Activated CD4-positive, alpha-beta T cell treated with anti-CD3 and anti-CD28 coated beads, Interleukin-10, Interleukin-2, amounts not matched to agents 100 ng/mL and 50 ng/mL, durations not matched to agents 16 hours and 8 hours (primary cell): ENCODE data around the gene CLCNKB.
A peak's percentile ranks its signal among the peaks of the same experiment; 100 is the strongest.
"Not testable (repeated sequence)": the region's sequence is repeated elsewhere in the genome, so short reads cannot be mapped to it uniquely, and the experiment has no call there.

Source experiments
- DNase-seq: peaks from one replicate; pipeline ENCODE4 v3.0.0-alpha.2; 2020

CLCNKB gene

DNA sequence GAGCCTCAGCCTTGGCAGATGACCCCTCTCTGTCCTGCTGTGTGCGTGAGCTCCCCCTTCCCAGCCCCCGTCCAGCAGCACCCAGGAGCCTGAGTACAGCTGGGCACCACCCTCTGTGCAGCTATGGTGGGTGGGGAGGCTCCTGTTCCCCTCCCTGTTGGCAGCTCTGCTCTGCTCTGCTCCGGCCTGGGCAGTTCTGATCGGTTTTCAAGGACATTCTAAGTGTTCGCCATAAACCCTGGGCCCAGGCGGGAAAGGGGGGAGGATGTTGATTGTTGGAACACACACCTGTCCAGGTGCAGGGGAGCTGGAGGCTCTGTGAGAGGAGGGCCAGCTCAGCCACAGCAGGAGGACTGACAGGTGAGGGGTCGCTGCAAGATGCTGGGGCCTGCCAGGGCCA is at the start of gene CLCNKB:
Gene CLCNKB, plus strand, starts transcription at position 262 of the 400 bp plus-strand sequence. CDS start 711 bp downstream, outside the sequence.
- no peak for DNase-seq

DNA sequence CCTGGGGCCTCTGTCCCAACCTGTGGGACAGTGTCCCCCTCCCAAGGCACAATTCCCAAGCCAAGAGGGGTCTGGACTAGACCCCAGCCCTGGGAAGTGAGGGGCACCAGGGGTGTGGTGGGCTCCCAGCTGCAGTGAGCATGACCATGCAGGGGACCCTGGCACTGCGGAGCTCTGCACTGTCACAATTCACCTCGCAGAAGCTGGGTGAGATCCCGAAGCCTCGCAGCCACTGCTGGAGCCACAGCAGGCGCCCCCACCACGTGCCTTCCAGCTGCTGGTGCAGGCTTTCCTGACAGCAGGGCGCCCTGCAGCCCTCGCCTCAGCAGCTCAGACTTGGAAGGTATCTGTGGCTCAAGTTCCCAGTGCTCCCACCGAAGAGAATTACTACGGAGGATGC is 49.5 kb upstream of the CLCNKB start:
- no peak for DNase-seq

DNA sequence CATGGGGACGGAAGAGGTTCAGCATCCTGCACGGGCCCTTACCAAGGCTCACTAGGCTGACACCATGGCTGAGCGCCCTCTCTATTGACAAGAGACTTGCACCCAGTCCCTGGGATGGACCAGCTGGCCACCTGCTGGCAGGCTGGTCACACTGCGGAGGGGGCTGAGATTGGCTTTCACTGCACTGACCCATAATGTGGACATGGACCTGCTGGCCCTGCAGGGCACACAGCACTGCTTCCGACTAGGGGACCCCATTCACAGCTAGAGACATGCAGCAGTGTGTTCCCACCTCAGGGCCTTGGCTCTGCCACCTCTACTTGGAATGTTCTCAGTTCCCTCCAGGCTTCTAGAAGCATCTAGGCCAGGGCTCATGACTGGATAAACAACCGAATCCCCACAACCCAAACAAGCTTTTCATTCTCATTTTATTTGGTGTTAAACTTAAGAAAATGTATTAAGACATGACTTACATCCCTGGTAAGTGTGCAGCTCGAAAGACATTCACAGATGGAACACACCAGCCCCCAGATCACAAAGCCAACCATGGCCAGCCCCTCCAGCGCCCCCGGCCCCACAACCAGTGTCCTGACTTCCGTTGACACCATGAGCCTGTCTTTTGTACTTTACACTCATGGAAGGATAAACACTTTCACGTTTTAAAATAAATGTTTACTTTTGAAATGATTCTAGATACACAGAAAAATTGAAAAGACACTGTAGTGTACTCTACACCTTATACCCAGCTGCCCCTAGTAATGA is 48.8 kb upstream of the CLCNKB start:
- peak; percentile 55 for DNase-seq

DNA sequence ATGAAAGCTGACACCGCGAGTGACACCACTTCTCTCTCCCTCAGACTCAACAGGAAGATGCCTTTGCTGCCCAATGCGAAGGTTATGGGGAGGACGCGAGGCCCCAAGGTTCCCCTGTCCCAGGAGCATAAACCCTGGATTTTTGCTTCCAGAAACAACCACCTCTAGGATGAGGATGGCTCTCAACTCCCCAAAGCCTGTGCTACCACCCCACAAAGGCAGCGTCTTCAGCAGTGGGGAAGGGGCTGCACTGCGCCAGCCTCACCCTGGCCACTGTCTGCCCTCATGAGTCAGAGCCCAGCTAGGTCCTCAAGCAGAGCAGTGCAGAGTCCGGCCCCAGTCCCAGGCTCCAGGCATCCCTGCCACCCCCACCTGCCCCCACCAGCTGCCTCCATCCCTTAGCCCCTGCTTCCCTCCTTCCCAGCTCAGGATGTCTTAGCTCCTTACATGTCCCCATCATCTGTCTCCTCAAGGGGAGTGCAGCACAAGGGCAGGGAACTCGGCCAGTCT is 46.5 kb upstream of the CLCNKB start:
- no peak for DNase-seq

DNA sequence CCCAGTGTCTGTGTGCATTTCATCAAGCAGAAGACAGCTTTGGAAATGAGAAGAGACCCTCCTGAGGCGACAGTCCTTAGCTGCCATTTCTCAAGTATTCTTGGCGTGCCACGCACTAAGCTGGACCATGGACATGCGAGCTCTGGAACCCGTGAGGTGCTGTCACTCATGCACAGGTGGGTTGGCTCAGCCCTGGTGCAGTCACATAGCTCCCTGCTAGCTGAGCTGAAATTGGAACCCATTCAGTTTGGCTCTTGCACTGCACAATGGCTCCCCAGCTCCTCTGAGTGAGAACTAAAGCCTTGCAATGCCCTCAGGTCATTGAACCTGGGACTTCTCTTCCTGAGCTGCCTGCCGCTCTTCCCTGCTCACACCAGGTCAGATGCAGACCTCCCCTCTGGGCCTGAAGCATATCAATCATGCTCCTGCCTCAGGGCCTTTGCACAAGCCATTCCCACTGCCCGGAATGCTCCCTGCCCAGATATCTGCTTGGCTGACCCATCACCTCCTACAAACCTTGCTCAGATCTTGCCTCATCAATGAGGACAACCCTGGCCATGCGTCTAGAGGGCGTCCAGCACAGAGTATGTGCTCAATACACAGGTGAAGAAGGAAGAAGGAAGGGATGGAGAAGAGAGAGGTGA is 45.8 kb upstream of the CLCNKB start:
- no peak for DNase-seq

DNA sequence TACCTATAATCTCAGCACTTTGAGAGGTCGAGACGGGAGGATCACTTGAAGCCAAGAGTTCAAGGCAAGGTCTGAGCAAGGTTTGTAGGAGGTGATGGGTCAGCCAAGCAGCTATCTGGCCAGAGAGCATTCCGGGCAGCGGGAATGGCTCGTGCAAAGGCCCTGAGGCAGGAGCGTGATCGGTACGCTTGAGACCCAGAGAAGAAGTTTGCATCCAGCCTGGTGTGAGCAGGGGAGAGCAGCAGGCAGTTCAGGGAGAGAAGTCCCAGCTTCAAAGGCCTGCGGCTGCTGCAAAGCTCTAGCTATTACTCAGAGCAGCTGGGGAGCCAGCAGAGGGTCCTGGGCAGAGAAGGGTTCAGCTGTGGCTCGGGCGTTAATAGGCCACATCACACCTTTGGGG is 44.7 kb upstream of the CLCNKB start:
- DNase-seq: no peak

DNA sequence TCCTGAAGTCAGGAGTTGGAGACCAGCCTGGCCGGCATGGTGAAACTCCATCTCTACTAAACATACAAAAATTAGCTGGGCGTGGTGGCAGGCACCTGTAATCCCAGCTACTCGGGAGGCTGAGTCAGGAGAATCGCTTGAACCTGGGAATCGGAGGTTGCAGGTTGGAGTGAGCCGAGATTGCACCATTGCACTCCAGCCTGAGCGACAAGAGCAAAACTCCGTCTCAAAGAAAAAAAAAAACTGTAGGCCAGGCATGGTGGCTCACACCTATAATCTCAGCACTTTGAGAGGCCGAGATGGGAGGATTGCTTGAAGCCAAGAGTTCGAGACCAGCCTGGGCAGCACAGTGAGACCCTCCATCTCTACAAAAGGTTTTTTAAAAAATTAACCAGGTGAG is 42.3 kb upstream of the CLCNKB start:
- not testable (repeated sequence) for DNase-seq

DNA sequence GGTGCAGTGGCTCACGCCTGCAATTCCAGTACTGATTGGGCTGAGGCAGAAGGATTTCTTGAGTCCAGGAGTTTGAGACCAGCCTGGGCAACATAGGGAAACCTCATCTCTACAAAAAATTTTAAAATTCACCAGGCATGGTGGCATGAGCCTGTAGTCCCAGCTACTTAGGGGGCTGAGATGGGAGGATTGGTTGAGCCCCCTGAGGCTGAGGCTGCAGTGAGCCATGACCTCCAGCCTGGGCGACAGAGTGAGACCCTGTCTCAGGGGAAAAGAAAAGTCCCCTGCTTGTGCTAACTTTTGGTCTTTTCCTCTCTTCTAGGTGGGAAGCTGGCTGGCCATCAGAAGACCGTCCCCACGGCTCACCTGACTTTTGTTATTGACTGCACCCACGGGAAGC is 38.0 kb upstream of the CLCNKB start:
- no peak for DNase-seq

DNA sequence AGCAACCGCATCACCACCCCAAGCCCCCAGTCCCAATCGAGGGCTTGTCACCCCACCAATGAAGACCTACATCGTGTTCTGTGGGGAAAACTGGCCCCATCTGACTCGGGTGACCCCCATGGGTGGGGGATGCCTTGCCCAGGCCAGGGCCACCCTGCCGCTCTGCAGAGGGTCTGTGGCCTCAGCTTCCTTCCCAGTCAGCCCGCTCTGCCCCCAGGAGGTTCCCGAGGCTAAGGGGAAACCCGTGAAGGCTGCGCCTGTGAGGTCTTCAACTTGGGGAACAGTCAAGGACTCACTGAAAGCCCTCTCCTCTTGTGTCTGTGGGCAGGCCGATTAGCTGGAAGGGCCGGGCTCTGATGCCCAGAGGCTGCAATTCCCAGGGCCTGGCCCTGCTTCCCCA is 37.6 kb upstream of the CLCNKB start:
- DNase-seq: no peak

DNA sequence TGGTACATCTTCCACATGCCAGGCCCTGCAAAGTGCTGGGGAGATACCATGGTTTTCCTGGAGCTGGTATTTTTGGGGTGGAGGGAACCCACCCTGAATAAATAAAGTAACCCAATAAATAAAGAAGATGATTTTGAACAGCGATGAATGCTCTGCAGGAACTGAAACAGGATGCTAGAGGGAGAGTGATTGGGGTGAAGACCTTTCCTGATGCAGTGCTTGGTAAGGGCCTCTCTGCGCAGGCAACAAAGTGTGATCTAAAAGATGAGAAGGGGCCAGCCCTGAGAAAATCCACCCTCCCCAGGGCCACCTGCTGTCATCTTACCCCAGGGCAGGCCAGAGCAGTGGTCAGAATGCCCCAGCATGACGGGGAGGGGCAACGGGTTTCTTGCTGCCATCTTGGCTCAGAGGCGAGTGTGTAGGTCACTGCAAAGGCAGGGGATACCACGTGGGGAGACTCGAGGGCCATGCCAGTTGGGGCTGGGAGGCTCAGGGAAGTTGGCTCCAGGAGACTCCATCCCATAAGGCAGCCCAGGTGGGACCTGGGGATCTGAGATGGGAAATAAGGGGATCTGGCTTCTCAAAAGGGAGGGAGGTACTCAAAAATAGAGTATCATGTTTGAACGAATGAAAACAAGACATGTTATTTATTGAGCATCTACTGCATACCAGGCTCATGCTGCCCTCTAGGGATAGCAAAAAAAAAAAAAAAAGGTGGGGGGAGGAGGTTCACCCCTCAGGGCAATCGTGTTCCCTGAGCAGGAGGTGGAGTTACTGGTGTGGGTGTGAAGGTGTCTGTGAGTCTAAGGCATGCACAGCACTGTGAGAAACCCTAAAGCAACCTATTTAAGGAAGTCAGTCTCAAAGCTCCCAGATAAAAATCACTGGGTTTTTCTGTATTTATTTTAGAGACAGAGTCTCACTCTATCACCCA is 36.8 kb upstream of the CLCNKB start:
- peak; percentile 50 for DNase-seq

DNA sequence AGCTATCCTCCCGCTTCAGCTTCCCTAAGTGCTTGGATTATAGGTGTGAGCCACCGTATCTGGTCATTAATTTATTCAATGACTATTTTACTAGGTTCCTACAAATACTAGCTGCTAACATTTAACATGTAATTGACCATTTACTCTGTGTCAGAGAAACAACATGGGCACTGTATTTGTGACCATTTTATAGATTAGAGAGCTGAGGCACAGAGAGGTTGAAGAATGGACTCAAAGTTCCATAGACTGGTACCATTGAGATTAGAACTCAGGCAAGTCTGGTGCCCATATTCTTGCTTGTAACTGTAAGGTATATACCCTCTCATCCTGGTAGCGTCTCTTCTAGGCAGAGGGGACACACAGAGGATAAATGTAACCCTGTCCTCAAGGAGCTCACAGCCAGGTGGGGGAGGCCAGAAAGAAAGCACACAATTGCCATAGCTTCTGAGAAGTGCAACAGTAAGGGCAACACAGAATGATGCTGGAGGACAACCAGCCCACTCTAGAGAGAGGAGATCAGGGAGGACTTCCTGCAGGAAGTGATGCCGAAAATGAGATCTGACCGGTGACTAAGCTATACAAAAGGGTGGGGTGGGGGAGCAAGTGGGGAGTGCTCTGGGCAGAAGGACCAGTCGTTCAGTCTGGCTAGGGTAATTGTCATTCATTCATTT is 35.8 kb upstream of the CLCNKB start:
- DNase-seq: no peak

DNA sequence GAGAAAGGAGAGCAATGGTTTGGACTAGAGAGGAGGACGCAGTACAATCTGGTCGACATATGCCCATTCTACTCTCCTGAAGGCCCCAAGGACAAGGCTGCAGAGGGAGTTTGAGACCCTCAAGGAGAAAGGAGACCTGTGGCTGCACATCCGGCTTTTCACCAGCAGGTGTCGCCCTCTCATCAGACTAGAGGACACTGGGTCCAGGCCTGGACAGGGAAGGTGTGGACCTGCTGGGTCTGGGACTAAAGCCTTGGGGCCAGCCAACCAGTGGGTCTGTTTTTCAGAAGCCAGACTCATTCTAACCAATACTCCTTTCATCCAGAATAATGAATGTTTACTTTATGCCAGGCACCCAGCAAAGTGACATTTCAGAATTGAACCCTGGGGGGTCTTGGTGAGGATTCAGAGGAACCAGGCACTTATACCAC is 34.5 kb upstream of the CLCNKB start:
- DNase-seq: peak; percentile 76

DNA sequence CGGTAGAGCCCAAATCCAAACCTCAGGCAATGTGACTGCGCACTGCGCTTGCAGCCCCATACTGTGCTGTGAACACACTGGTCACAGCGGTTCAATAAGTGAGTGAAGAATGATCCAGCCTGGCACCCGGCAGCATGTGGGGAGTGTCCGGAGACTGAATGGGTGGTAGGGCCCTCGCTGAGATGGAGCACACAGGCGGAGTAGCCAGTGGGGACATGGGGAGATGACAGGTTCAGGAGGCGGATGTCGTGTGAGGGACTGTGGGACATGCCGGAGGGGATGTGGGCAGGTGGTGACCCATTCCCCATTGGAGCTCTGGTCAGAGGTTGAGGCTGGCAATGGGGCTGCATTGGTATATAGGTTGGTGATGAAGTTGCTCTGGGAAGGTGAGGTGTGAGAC is 33.9 kb upstream of the CLCNKB start:
- DNase-seq: no peak

DNA sequence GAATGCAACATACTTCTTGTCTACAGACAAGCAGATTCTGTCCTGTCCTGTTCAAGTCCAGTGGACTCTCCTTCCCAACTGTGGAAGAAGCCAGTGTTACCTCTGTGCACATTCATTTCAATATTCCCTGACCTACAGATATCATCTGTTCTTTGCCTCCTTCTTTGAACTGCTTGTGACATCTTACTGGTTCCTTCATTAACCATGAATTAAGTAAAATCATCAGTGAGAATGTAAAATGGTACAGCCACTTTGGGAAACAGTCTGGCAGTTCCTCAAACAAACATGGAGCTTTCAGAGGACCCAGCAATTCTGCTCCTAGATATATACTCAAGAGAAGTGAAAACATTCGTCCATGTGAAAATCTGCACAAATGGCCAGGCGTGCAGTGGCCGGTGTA is 32.7 kb upstream of the CLCNKB start:
- DNase-seq: no peak

DNA sequence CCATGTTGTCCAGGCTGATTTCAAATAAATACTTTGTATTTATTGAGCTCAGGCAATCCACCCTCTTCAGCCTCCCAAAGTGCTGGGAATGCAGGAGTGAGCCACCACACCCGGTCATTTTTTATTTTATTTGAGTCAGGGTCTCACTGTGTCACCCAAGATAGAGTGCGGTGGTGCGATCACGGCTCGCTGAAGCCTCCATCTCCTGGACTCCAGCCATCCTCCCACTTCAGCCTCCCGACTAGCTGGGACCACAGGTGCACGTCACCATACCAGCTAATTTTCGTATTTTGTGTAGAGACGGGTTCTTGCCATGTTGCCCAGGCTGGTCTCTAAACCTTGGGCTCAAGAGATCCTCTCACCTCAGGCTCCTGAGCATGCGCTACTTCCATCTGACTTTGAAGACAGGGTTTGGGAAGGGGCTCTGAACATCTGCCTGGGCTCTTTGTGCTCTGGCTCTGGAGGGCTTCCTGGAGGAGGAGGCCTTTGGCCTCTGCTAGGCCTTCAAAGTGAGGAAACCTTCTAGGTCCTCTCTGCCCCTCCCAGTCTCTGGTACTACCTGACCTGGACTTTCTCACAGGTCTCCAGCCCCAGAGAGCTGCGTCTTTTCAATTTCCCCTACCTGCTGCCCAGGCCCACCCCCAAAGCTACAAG is 31.5 kb upstream of the CLCNKB start:
- DNase-seq: no peak

DNA sequence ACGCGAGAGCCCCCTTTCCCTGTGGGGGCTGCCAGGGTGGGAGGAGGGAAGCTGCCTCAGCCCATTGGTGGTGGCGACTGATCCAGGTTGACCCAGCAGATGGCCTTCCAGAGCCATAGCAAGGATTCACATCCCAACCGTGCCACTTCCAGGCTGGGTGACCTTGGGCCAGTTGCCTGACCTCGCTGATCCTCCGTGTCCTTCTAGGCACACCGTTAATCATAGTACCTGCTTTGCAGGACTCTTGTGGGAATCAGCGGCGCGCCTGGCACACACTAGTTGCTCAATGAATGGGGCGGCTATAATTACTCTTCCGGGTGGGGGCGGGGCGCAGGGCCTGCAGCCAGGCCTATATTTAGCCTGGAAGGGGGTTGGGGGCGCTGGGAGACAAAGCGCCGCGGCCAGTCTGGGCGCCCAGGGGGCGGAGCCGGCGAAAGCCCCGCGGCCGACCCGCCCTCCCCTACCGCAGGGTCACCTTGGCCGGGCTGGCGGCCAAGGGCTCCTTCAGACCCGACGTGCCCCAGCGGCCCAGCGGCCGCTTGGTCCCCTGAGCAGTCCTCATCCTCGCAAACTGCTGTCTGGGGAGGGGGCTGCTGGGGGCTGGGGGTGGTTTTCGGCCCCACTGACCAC is 30.9 kb upstream of the CLCNKB start:
- peak; percentile 26 for DNase-seq

DNA sequence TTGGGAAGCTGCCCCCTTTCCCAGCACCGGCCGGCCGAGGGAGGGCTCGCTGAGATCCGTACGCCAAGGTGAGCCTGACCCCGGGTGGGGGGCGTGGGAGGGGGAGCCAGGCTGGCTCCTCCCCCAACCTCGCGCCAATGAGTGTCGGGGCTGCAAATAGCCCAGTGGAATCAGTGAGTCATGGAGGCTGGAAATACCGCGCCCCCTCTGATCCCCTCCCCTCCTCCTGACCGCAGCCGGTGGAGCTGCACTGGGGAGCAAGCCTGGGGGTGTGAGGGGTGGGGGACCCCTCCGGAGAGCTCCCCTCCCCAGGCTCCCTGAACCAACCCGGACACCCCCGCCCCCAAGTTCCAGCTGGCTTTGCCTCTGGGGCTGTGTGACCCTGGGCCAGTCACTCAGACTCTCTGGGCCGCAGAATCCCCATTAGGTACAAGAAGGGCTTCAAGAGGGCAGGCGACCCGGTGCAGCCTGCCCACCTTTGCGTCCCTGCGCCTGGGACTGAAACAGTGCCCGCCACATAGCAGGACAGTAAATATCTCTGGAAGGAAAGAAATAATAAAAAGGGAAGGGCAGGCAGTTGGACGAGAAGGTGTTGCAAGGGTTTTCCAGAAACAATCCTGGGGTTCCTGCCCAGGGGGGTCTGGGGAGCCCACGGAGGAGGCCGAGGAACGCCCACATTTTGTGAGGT is 30.2 kb upstream of the CLCNKB start:
- DNase-seq: peak; percentile 30

DNA sequence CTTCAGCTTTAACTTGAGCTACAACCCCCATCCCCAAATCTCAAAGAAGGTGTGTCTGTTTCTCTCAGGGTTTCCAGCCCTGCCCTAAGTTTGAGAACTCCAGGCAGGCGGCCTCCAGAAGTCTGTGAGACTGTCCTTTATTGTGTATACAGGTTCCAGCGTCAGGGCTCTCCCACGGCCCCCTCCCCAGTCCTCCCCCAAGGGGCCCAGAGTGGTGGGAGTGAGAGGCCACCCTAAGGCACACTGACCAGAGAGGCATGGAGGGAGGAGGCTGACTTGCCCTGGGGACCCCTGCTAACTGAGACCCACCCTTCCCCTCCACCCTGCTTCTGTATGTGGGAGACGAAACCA is 29.7 kb upstream of the CLCNKB start:
- DNase-seq: no peak

DNA sequence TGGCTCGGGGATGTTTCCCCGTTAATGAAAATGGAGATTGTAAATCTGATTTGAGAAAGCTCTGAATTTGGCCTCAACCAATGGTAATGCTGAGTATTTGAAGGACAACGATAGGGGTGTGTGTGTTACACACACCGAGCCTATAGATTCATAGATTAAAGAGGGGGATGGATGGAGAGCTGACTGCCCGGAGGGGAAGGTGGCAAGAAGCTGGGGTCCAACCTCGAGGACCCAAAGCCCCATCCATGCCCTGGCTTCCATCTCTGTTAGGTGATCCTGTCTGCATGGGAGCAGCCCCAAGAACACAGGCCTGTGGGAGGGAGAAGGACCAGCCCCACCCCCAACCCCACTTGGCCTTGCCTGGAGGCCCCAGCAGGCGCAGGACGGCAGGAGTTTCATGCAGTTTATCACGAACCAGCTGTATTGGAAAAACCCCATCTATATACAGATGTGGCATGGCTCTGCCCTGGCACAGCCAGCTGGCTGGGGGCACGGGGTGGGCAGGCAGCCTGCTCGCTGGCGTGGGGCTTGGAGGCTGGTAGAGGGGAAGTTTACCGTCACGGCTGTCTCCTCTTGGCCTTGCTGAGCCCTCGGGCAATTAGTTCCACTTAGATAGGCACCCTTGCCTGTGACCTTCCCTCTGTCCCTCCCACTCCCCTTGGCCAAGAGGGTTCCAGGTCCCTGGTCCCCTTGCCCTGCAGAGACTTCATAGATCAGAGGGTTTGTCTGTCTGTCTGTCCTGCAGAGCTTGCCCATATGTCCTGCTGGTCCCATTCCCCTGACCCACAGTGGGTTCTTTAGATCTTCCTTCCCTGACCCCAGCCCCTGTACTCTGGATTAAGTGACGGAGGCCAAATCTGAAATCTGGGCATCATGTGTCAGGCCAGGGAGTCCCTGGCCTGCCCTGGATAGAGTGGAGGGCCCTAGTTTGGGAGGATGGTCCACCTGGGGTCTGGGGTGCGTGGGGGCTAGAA is 28.8 kb upstream of the CLCNKB start:
- DNase-seq: no peak

DNA sequence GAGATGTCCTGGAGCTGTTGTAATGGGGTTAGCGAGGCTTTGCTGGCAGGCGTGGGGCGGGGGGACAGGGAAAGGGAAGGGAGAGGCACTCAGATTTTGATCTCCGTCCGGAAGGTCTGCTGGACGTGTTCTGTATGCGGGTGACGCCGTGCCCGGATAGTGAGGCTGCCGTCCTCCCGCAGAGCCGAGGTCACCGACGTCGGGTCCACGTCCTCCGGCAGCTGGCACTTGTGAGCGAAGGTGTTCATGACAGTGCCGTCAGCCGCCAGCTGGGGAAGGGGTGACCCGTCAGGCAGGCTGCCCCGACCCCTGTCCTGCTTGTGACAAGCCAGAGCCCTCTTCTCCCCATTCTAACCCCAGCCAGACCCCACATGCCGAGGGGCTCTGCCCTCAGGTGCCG is 28.1 kb upstream of the CLCNKB start:
- DNase-seq: no peak
